Loucy (cell line): ENCODE measurements around the gene PCP4L1.

ENCODE experiments used
- H2AFZ ChIP-seq: fragments of 200-600 bp; sonication (generic); 2 replicates; pipeline ENCODE4 v1.6.0; 2016; ENCODE audit warnings: antibody characterized with exemption, mild to moderate bottlenecking, low read length, moderate library complexity
- H3F3A ChIP-seq: fragments of 200-600 bp; 2 replicates; pipeline ENCODE4 v1.6.0; 2016; ENCODE audit warnings: antibody characterized with exemption, low read depth, mild to moderate bottlenecking
- H3K27me3 ChIP-seq: fragments of 200-600 bp; sonication (generic); 2 replicates; pipeline ENCODE4 v1.6.1; 2014; ENCODE audit warnings: low read length, mild to moderate bottlenecking; ENCODE audit not compliant: insufficient read depth, poor library complexity, severe bottlenecking
- H3K36me3 ChIP-seq: fragments of 200-600 bp; sonication (generic); 2 replicates; pipeline ENCODE4 v1.6.1; 2016; ENCODE audit warnings: low read length; ENCODE audit not compliant: insufficient read depth
- H3K4me1 ChIP-seq: fragments of 200-600 bp; sonication (generic); 2 replicates; pipeline ENCODE4 v1.5.1; 2014; ENCODE audit warnings: low read length, mild to moderate bottlenecking; ENCODE audit not compliant: insufficient read depth, poor library complexity, severe bottlenecking
- H3K4me2 ChIP-seq: fragments of 200-600 bp; sonication (generic); 2 replicates; pipeline ENCODE4 v1.6.0; 2014; ENCODE audit warnings: antibody characterized with exemption, low read length, low read depth, mild to moderate bottlenecking; ENCODE audit not compliant: poor library complexity, severe bottlenecking
- H3K4me3 ChIP-seq: fragments of 200-600 bp; sonication (generic); 2 replicates; pipeline ENCODE4 v1.5.1; 2014; ENCODE audit warnings: low read length, mild to moderate bottlenecking, mixed read lengths; ENCODE audit not compliant: poor library complexity, severe bottlenecking
- H3K79me2 ChIP-seq: fragments of 200-600 bp; sonication (generic); 2 replicates; pipeline ENCODE4 v1.6.1; 2014; ENCODE audit warnings: low read length; ENCODE audit not compliant: insufficient read depth
- H3K9ac ChIP-seq: fragments of 200-600 bp; sonication (generic); 2 replicates; pipeline ENCODE4 v1.6.0; 2014; ENCODE audit warnings: mild to moderate bottlenecking, low read depth, low read length, moderate library complexity; ENCODE audit not compliant: poor library complexity, severe bottlenecking
- H3K9me2 ChIP-seq: fragments of 200-600 bp; sonication (generic); replicated peaks from 2 replicates; pipeline ENCODE4 v1.6.1; 2016; ENCODE audit warnings: low read depth, low read length, mixed read lengths
- H3K9me3 ChIP-seq: fragments of 200-600 bp; sonication (generic); 2 replicates; pipeline ENCODE4 v1.6.1; 2014; ENCODE audit warnings: mild to moderate bottlenecking, antibody characterized with exemption, low read length, low read depth; ENCODE audit not compliant: insufficient read depth
- H4K20me1 ChIP-seq: fragments of 200-600 bp; sonication (generic); 2 replicates; pipeline ENCODE4 v1.6.0; 2014; ENCODE audit warnings: antibody characterized with exemption, low read length, mild to moderate bottlenecking; ENCODE audit not compliant: insufficient read depth, poor library complexity, severe bottlenecking
- CTCF ChIP-seq: fragments of 200-600 bp; sonication (generic); conservative IDR thresholded peaks from 2 replicates; pipeline ENCODE4 v1.5.1; 2014; ENCODE audit warnings: mild to moderate bottlenecking, antibody characterized with exemption, low read length
- EZH2phosphoT487 ChIP-seq: fragments of 200-600 bp; IDR thresholded peaks from 2 replicates; pipeline ENCODE4 v1.6.1; 2018; ENCODE audit warnings: antibody characterized with exemption, mild to moderate bottlenecking, moderate library complexity, borderline replicate concordance

The PCP4L1 gene

DNA sequence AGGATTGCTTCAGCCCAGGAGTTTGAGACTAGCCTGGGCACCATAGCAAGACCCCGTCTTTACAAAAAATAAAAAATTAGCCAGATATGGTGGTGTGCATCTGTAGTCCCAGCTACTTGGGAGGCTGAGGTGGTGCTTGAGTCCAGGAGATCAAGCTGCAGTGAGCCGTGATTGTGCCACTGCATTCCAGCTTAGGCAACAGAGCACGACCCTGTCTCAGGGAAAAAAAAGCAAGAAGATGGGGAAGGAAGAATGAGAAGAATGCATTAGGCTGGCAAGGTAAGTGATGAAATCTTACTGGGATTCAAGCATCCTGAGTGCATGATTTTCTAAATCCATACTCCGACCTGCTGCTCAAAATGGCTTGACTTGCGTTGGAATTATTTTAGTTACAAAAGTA lies 6.8 kb downstream of the PCP4L1 start:
- Histone ChIP-seq H3F3A (no peaks in the 10 kb centered on the region), H3K9me3 (no peaks in the 10 kb centered on the region), H3K4me2 (no peak overlapping the region), H3K4me3 (no peak overlapping the region), H4K20me1 (no peaks in the 10 kb centered on the region), H3K79me2 (no peaks in the 10 kb centered on the region), H3K36me3 (no peaks in the 10 kb centered on the region), H2AFZ (no peak overlapping the region), H3K9ac (no peak overlapping the region), H3K4me1 (peaks cover 17% of the 10 kb centered on the region), H3K9me2 (no peaks in the 10 kb centered on the region), H3K27me3 (no peaks in the 10 kb centered on the region)
- TF ChIP-seq CTCF (no peak), EZH2phosphoT487 (no peak)

GRCh38 chr1:161266202-161266601 lies 7.7 kb downstream of the PCP4L1 start:
- Histone ChIP-seq H3K27me3 (no peaks in the 10 kb centered on the region), H3K9me3 (no peaks in the 10 kb centered on the region), H4K20me1 (no peaks in the 10 kb centered on the region), H3K36me3 (no peaks in the 10 kb centered on the region), H3K9me2 (no peaks in the 10 kb centered on the region), H2AFZ (no peak overlapping the region), H3K4me1 (peaks cover 13% of the 10 kb centered on the region), H3F3A (no peaks in the 10 kb centered on the region), H3K4me3 (no peak overlapping the region), H3K4me2 (no peak overlapping the region), H3K79me2 (no peaks in the 10 kb centered on the region), H3K9ac (no peak overlapping the region)
- no peak for TF ChIP-seq CTCF
- no peak for TF ChIP-seq EZH2phosphoT487

DNA sequence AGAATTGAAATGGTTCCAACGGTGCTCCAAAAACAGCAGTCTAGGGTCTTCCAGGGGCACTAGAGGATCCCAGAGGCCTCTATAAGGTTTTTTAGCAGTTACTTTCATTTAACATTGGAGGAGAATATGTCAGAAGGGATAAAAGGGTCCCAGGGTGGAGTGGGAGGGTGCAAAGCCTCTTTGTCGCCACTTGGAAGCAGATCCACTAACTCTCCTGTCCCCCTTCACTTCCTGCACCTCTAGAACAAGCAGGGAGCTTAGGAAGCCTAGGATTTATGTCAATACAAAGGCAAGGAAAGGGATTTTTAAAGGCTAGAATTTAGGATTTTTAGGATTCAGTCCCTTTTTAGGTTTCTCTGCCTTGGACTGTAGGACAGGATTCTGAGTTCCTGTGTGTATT lies 8.3 kb downstream of the PCP4L1 start:
- Histone ChIP-seq H2AFZ (no peak overlapping the region), H3K79me2 (no peaks in the 10 kb centered on the region), H3K4me2 (no peak overlapping the region), H3K9ac (no peak overlapping the region), H3K36me3 (no peaks in the 10 kb centered on the region), H3F3A (no peaks in the 10 kb centered on the region), H3K4me3 (no peak overlapping the region), H3K4me1 (peaks cover 8% of the 10 kb centered on the region), H4K20me1 (no peaks in the 10 kb centered on the region), H3K9me3 (no peaks in the 10 kb centered on the region), H3K27me3 (no peaks in the 10 kb centered on the region), H3K9me2 (no peaks in the 10 kb centered on the region)
- TF ChIP-seq CTCF (no peak), EZH2phosphoT487 (no peak)
